Stimulated activated CD4-positive, alpha-beta T cell treated with anti-CD3 and anti-CD28 coated beads, Interleukin-12 subunit alpha, Interleukin-12 subunit beta, amount 100 ng/mL, for 24 hours (primary cell): ENCODE data around the gene CT47B1.
"Not testable (repeated sequence)": the region's sequence is repeated elsewhere in the genome, so short reads cannot be mapped to it uniquely, and the experiment has no call there.

Source experiments
- DNase-seq, 2 experiments: peaks; one replicate each; pipeline ENCODE4 v3.0.0-alpha.2; 2020; ENCODE audit warnings: low read depth in 2 of 2

The CT47B1 gene

DNA sequence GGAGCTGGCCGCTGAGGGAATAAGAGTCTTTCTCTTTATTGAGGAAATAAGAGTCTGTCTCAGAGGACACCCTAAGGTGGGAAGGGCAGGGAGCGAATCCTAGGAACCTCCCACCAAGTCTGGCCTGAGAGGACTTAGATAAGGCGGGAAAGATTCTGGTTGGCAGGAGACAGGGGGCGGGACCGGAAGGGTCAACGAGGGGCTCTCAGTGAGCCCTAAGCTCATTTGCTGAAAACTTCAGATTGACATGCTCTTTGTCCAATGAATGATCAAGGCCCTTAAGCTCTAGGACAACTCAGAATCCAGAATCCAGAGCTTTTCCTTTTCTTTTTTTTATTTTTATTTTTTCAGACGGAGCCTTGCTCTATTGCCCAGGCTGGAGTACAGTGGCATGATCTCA, at the start of gene CT47B1:
CT47B1 (minus strand) TSS at position 101 of the 400 bp plus-strand sequence. CDS start 196 bp downstream, outside the sequence.
- DNase-seq: not testable (repeated sequence)

GRCh38 chrX:120874678-120875557, 748 bp downstream of the CT47B1 start:
- no peak for DNase-seq

GRCh38 chrX:120857240-120857639, 18.4 kb downstream of the CT47B1 start:
- DNase-seq: no peak

- DNase-seq: no peak
Observed at GRCh38 chrX:120840827-120841226, 34.8 kb downstream of the CT47B1 start.

GRCh38 chrX:120839491-120839890, 36.2 kb downstream of the CT47B1 start:
- DNase-seq: no peak

GRCh38 chrX:120827213-120827612, 48.5 kb downstream of the CT47B1 start:
- not testable (repeated sequence) for DNase-seq

DNA sequence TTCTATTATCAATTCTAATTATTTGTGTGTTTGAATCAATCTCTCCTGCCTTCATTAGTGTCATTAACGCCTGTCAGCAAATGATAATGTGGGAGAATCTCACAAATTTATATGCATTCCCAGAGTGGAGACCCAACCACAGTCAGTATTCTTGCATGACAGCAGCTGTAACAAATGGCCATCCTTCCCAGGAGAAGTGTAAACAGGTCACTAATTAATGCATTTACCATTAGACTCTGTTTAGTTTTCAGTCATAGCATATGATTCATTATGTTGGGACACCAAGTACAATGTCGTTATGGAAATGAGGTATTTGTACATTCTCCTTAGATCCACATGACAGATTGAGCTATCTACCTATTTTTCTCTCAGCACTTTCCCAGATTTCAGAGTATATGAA, 50.5 kb downstream of the CT47B1 start:
- DNase-seq: no peak

- no peak for DNase-seq
Observed at GRCh38 chrX:120824021-120824420, 51.6 kb downstream of the CT47B1 start.

DNA sequence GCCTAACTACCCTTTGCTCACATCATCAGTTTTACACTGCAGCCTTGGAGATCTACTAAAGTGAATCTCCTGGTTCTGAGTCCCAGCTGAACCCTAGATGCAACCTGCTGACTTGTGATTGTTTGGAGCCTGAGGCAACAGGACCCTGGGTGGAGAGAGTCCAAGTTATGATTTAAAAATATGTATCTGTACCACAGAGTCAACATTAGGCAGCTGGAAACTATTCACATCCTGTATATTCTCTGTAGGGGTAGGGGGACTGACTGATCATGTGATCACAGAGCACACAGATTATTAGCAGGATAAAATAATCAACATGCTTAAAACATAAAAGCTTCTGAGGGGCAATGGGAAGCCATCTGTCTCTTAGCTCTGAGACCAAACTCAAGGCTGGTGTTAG, 52.1 kb downstream of the CT47B1 start:
- no peak for DNase-seq
